Fibroblast of upper back skin (primary cell): ENCODE results near the gene PDCD7.

ENCODE experiments used
- DNase-seq: peaks from one replicate; pipeline ENCODE4 v3.0.0-alpha.2; 2013

The PDCD7 gene

GRCh38 chr15:65069779-65070546 is 63.6 kb downstream of the PDCD7 start:
- no peak for DNase-seq

GRCh38 chr15:65069179-65069578 is 64.4 kb downstream of the PDCD7 start:
- peak; percentile 74 for DNase-seq

- DNase-seq, result no peak
Observed at GRCh38 chr15:65068403-65068788, 65.2 kb downstream of the PDCD7 start.

- no peak for DNase-seq
Observed at GRCh38 chr15:65067645-65068402, 65.8 kb downstream of the PDCD7 start, which contains the start of gene RASL12. TSS of gene RASL12 (minus strand) at chr15:65067991. CDS start at chr15:65067835, 156 bp downstream.
